Ovary (tissue), 3 donors: Measurements from ENCODE around the gene HNRNPF.

Source experiments
- CTCF ChIP-seq, 3 donors: fragments of 450-650 bp in 2 of 3; fragments of 200-600 bp in 1 of 3; IDR thresholded peaks; one replicate each; pipeline versions ENCODE4 v1.5.1 to v1.8.0; 2016 to 2022; ENCODE audit warnings: antibody characterized with exemption in 3 of 3, mild to moderate bottlenecking in 1 of 3
- POLR2A ChIP-seq: fragments of 450-650 bp; IDR thresholded peaks from one replicate; pipeline ENCODE4 v1.6.1; 2017; ENCODE audit warnings: antibody characterized with exemption, mild to moderate bottlenecking, moderate library complexity
- donor health status: DM: no; HTN: no; CAD: no.

- TF ChIP-seq CTCF (IDR thresholded peaks at IDR 0.05): no peak
- no peak for TF ChIP-seq POLR2A
Observed at GRCh38 chr10:43350156-43350555, 58.8 kb downstream of the HNRNPF start.
